IMR-90 (cell line): Measurements from ENCODE around the gene NPR3. TPM values are rescaled to one million over a fixed set of nuclear protein-coding genes. Genes with fewer than 3 reads are reported as not detected.
A peak's percentile ranks its signal among the peaks of the same experiment; 100 is the strongest.

Source experiments
- ATAC-seq: fragments of 200-7000 bp; cut with Tn5 transposase; 2 replicates; pipeline ENCODE4 v1.9.1; 2020; ENCODE audit warnings: low read depth, mild to moderate bottlenecking, moderate library complexity
- BruUV-seq: library from RNA; stranded (reverse); fragments of 400-500 nt; replicated peaks from 2 replicates; lab custom pipeline; 2021; lab: Mats Ljungman, UMichigan
- CTCF ChIA-PET: fragments of 300-600 bp; formaldehyde crosslinking; extraction: SDS; loops from one replicate; lab custom pipeline; 2021; ENCODE audit warnings: antibody characterized with exemption; lab: Yijun Ruan, JAX
- POLR2A ChIA-PET: fragments of 300-600 bp; sonication (Branson Sonifier 250); formaldehyde crosslinking; loops from one replicate; lab custom pipeline; 2022; ENCODE audit warnings: antibody characterized with exemption; ENCODE audit not compliant: unreplicated experiment; lab: Charles Lee
- DNase-seq: peaks from one replicate; pipeline ENCODE4 v3.0.0; 2013
- H2AFZ ChIP-seq: replicated peaks from 2 replicates; pipeline ENCODE3; 2013; ENCODE audit warnings: low read length, mild to moderate bottlenecking; ENCODE audit not compliant: poor library complexity
- H2AK5ac ChIP-seq: 2 replicates; pipeline ENCODE4 v1.6.1; 2013; ENCODE audit warnings: low read depth, low read length, inconsistent platforms
- H2AK9ac ChIP-seq: replicated peaks from 2 replicates; pipeline ENCODE3; 2013; ENCODE audit warnings: mild to moderate bottlenecking, low read depth, low read length, moderate library complexity; ENCODE audit not compliant: poor library complexity
- H2BK120ac ChIP-seq: 2 replicates; pipeline ENCODE4 v1.6.1; 2013; ENCODE audit warnings: low read depth, low read length, inconsistent platforms
- H2BK15ac ChIP-seq: 3 replicates; pipeline ENCODE4 v1.6.1; 2013; ENCODE audit warnings: low read depth, low read length, inconsistent platforms
- H2BK20ac ChIP-seq: 2 replicates; pipeline ENCODE4 v1.6.1; 2013; ENCODE audit warnings: low read depth, mild to moderate bottlenecking, inconsistent platforms, low read length, moderate library complexity
- H2BK5ac ChIP-seq: 2 replicates; pipeline ENCODE4 v1.6.1; 2013; ENCODE audit warnings: mild to moderate bottlenecking, low read depth, low read length, inconsistent platforms; ENCODE audit not compliant: poor library complexity, severe bottlenecking
- H3K14ac ChIP-seq: replicated peaks from 2 replicates; pipeline ENCODE4 v1.6.1; 2013; ENCODE audit warnings: low read depth, low read length, inconsistent platforms
- H3K18ac ChIP-seq: 2 replicates; pipeline ENCODE4 v1.6.1; 2013; ENCODE audit warnings: low read depth, low read length, control low read depth
- H3K23ac ChIP-seq: 2 replicates; pipeline ENCODE4 v1.6.1; 2013; ENCODE audit warnings: low read depth, low read length, inconsistent platforms
- H3K27ac ChIP-seq: 2 replicates; pipeline ENCODE4 v1.5.1; 2013; ENCODE audit warnings: mild to moderate bottlenecking, control low read depth, low read length; ENCODE audit not compliant: insufficient read depth
- H3K27me3 ChIP-seq: 2 replicates; pipeline ENCODE4 v1.6.1; 2013; ENCODE audit warnings: low read length; ENCODE audit not compliant: control insufficient read depth, insufficient read depth
- H3K36me3 ChIP-seq: 2 replicates; pipeline ENCODE4 v1.6.1; 2013; ENCODE audit warnings: low read length, mixed read lengths; ENCODE audit not compliant: control insufficient read depth, insufficient read depth
- H3K4ac ChIP-seq: 2 replicates; pipeline ENCODE4 v1.6.1; 2013; ENCODE audit warnings: low read depth, low read length, inconsistent platforms
- H3K4me1 ChIP-seq: 2 replicates; pipeline ENCODE4 v1.6.1; 2013; ENCODE audit warnings: low read length, mixed read lengths; ENCODE audit not compliant: control insufficient read depth, insufficient read depth
- H3K4me2 ChIP-seq: 2 replicates; pipeline ENCODE4 v1.6.1; 2013; ENCODE audit warnings: low read depth, mild to moderate bottlenecking, control low read depth, low read length, moderate library complexity
- H3K4me3 ChIP-seq: 2 replicates; pipeline ENCODE4 v1.5.1; 2013; ENCODE audit warnings: low read depth, mild to moderate bottlenecking, control low read depth, low read length, moderate library complexity; ENCODE audit not compliant: insufficient read depth
- H3K56ac ChIP-seq: 2 replicates; pipeline ENCODE4 v1.6.1; 2013; ENCODE audit warnings: low read length, inconsistent platforms; ENCODE audit not compliant: insufficient read depth; ENCODE audit errors: extremely low read depth
- H3K79me1 ChIP-seq, 2 experiments: 2 replicates each; pipeline ENCODE4 v1.6.1; 2013; ENCODE audit warnings: low read length in 2 of 2, inconsistent platforms in 1 of 2, low read depth in 1 of 2
- H3K9ac ChIP-seq: 2 replicates; pipeline ENCODE4 v1.6.1; 2013; ENCODE audit warnings: low read depth, low read length, control low read depth
- H3K9me1 ChIP-seq: 2 replicates; pipeline ENCODE4 v1.6.1; 2013; ENCODE audit warnings: low read length, inconsistent platforms; ENCODE audit not compliant: insufficient read depth
- H3K9me3 ChIP-seq: 2 replicates; pipeline ENCODE4 v1.6.1; 2013; ENCODE audit warnings: low read length; ENCODE audit not compliant: control insufficient read depth, insufficient read depth
- H4K20me1 ChIP-seq: 2 replicates; pipeline ENCODE4 v1.6.1; 2013; ENCODE audit warnings: low read length, inconsistent platforms; ENCODE audit not compliant: insufficient read depth
- H4K5ac ChIP-seq: 2 replicates; pipeline ENCODE4 v1.6.1; 2013; ENCODE audit warnings: mild to moderate bottlenecking, low read depth, low read length, control low read depth
- H4K8ac ChIP-seq, 2 experiments: 2 replicates each; pipeline ENCODE4 v1.6.1; 2013; ENCODE audit warnings: low read depth in 2 of 2, low read length in 2 of 2, control low read depth in 1 of 2, inconsistent platforms in 1 of 2
- H4K91ac ChIP-seq: 2 replicates; pipeline ENCODE4 v1.6.1; 2013; ENCODE audit warnings: low read depth, low read length, inconsistent platforms; ENCODE audit not compliant: insufficient read depth
- CEBPB ChIP-seq: IDR thresholded peaks from 2 replicates; pipeline ENCODE4 v1.6.1; 2012; ENCODE audit warnings: low read depth, low read length, improper control_type of control experiment
- MAFK ChIP-seq: IDR thresholded peaks from 2 replicates; pipeline ENCODE4 v1.6.1; 2012; ENCODE audit warnings: low read depth, low read length, improper control_type of control experiment
- POLR2A ChIP-seq: IDR thresholded peaks from 2 replicates; pipeline ENCODE4 v1.6.1; 2012; ENCODE audit warnings: mild to moderate bottlenecking, low read depth, low read length
- WGBS, 2 experiments: methylation state at CpG; one replicate each; pipeline versions ENCODE4 v1.1.5 to v1.1.7; 2013; ENCODE audit warnings: missing lambda C conversion rate in 2 of 2; ENCODE audit not compliant: insufficient read length in 1 of 2; ENCODE audit errors: extremely low coverage in 2 of 2; 5-methylcytosine and 5-hydroxymethylcytosine counted together
- dilution Hi-C: fragments of 300-500 bp; cut with HindIII; formaldehyde crosslinking; loops from one replicate; pipeline ENCODE4 v1.14.3; 2018; ENCODE audit warnings: low sequenced_read_pairs; ENCODE audit not compliant: unreplicated experiment
- in situ Hi-C: fragments of 300-500 bp; cut with MboI; formaldehyde crosslinking; loops from 3 replicates; pipeline ENCODE4 v1.14.3; 2019; ENCODE audit warnings: low sequenced_read_pairs, inconsistent platforms, mixed read lengths
- intact Hi-C: fragments of 100-400 bp; cut with micrococcal nuclease; formaldehyde crosslinking; loops from 2 replicates; pipeline ENCODE4 v1.10.0; 2022
- polyA plus RNA-seq, 3 experiments: library from polyadenylated mRNA; depleted of rRNA; stranded (reverse); fragments of >200 nt; gene quantifications; 2 replicates each; pipeline ENCODE4 v1.2.3, GENCODE V29; 2012; ENCODE audit warnings: low replicate concordance in 1 of 3
- total RNA-seq: library from RNA; depleted of rRNA; stranded (reverse); fragments of >200 nt; gene quantifications from 2 replicates; pipeline ENCODE4 v1.2.3, GENCODE V29; 2012

The NPR3 gene
- total and polyA plus RNA-seq, 2 of the 4 experiments (the other 2 are of a cell fraction), result 24.6 to 88.2 TPM

- dilution Hi-C loops (no loop called here), intact Hi-C loops (loop anchor here (10.0 kb wide), 1 partner anchor 131 kb away; no protein-coding TSS in a partner anchor), in situ Hi-C loops (no loop called here)
- Histone ChIP-seq H2BK20ac (no peak overlapping the region), H3K9me3 (no peaks in the 10 kb centered on the region), H3K36me3 (peaks cover 35% of the 10 kb centered on the region), H4K20me1 (no peaks in the 10 kb centered on the region), H2AFZ (no peak overlapping the region), H3K27me3 (no peaks in the 10 kb centered on the region), H2BK120ac (no peak overlapping the region), H3K27ac (no peak overlapping the region), H3K56ac (no peak overlapping the region), H3K4me2 (no peak overlapping the region), H2BK5ac (no peak overlapping the region), H3K4me1 (peaks cover 6% of the 10 kb centered on the region), H3K4ac (no peak overlapping the region), H4K91ac (no peak overlapping the region), H2BK15ac (no peak overlapping the region), H3K18ac (no peak overlapping the region), H3K9ac (no peak overlapping the region), H3K9me1 (no peaks in the 10 kb centered on the region; the same call in 1 of the 2 replicates), H3K14ac (no peak overlapping the region), H2AK9ac (no peak overlapping the region), H3K79me1 (no peaks in the 10 kb centered on the region), H2AK5ac (no peak overlapping the region), H3K4me3 (no peak overlapping the region), H4K8ac (no peak overlapping the region), H3K23ac (no peak overlapping the region), H4K5ac (no peak overlapping the region)
- ChIA-PET CTCF (no interaction called here), POLR2A (no interaction called here)
- WGBS, 2 experiments, result no CpG with 5 or more reads among the region's 4 CpGs
- DNase-seq (no peak), ATAC-seq (no peak)
- no TSS peak for BruUV-seq
- TF ChIP-seq CEBPB, result no peak
- TF ChIP-seq POLR2A, result no peak
- peak; percentile 51 for TF ChIP-seq MAFK
Measured at GRCh38 chr5:32783661-32784060, 72.5 kb downstream of the NPR3 start.
